Esophagus muscularis mucosa (tissue), 4 donors: Measurements from ENCODE around the gene NHP2. TPM values are rescaled to one million over a fixed set of nuclear protein-coding genes. Genes with fewer than 3 reads are reported as not detected.
A peak's percentile ranks its signal among the peaks of the same experiment; 100 is the strongest.
"Not testable (repeated sequence)": the region's sequence is repeated elsewhere in the genome, so short reads cannot be mapped to it uniquely, and the experiment has no call there.

Experiments
- DNase-seq: peaks from one replicate; pipeline ENCODE4 v3.0.0-alpha.2; 2017; ENCODE audit errors: extremely low spot score
- H3K27ac ChIP-seq, 4 donors: fragments of 200-600 bp; sonication (generic); replicated peaks in 1 of 4; 1 replicate in 3 of 4; 2 replicates in 1 of 4; pipeline ENCODE4 v1.5.1; 2016 to 2019; ENCODE audit warnings: mild to moderate bottlenecking in 1 of 4
- H3K27me3 ChIP-seq, 4 donors: fragments of 200-600 bp; sonication (generic); one replicate each; pipeline versions ENCODE4 v1.5.1 to v1.6.0; 2016 to 2019
- H3K36me3 ChIP-seq, 4 donors: fragments of 200-600 bp; sonication (generic); one replicate each; pipeline ENCODE4 v1.5.1; 2016 to 2019
- H3K4me1 ChIP-seq, 4 donors: fragments of 200-600 bp; sonication (generic); one replicate each; pipeline ENCODE4 v1.5.1; 2016 to 2019
- H3K4me3 ChIP-seq, 4 donors: fragments of 200-600 bp; sonication (generic); 1 replicate in 2 of 4; 2 replicates in 2 of 4; pipeline ENCODE4 v1.5.1; 2016 to 2019; ENCODE audit warnings: mild to moderate bottlenecking in 4 of 4, moderate library complexity in 1 of 4
- H3K9me3 ChIP-seq, 4 donors: fragments of 200-600 bp; sonication (generic); 1 replicate in 3 of 4; 2 replicates in 1 of 4; pipeline ENCODE4 v1.5.1; 2016 to 2019
- CTCF ChIP-seq, 3 experiments: fragments of 200-600 bp in 2 of 3; fragments of 450-650 bp in 1 of 3; sonication (generic) in 2 of 3; IDR thresholded peaks; one replicate each; pipeline ENCODE4 v1.5.1; 2017 to 2019; ENCODE audit warnings: antibody characterized with exemption in 3 of 3, mild to moderate bottlenecking in 2 of 3, moderate library complexity in 1 of 3
- EP300 ChIP-seq: sonication (generic); formaldehyde crosslinking; IDR thresholded peaks from one replicate; pipeline ENCODE4 v1.6.1; 2017; ENCODE audit warnings: antibody characterized with exemption
- POLR2A ChIP-seq: fragments of 450-650 bp; IDR thresholded peaks from one replicate; pipeline ENCODE4 v1.6.1; 2017; ENCODE audit warnings: antibody characterized with exemption, moderate library complexity, mild to moderate bottlenecking, low read depth
- POLR2AphosphoS5 ChIP-seq, 2 donors: sonication (generic); formaldehyde crosslinking; IDR thresholded peaks; one replicate each; pipeline ENCODE4 v1.6.1; 2017; ENCODE audit warnings: antibody characterized with exemption in 2 of 2
- WGBS: methylation state at CpG from one replicate; pipeline ENCODE4 v1.1.5; 2018; 5-methylcytosine and 5-hydroxymethylcytosine counted together
- intact Hi-C: fragments of 100-400 bp; cut with DNase I; formaldehyde crosslinking; loops from one replicate; pipeline ENCODE4 v1.15.1; 2023
- total RNA-seq, 4 donors: library from RNA; depleted of rRNA; stranded (reverse); fragments of >200 nt; gene quantifications; one replicate each; pipeline versions ENCODE4 v1.1.0 to v1.2.1, GENCODE V29; 2016

NHP2 gene
- total RNA-seq, 4 donors from 2014 or later = 109 to 215 (median 162) TPM

GRCh38 chr5:178199581-178200434, 46.1 kb upstream of the NHP2 start:
- no peak overlapping the region for H3K27ac ChIP-seq
- DNase-seq = no peak
- WGBS = 80% methylated on average over 12 of the region's 12 CpGs
- intact Hi-C loops = loop anchor here (5.0 kb wide), 1 partner anchor 48 kb away; the partner anchor contains the start of gene NHP2
- no peak overlapping the region for H3K4me3 ChIP-seq
- peaks cover 0 to 2% (median 0%) of the 10 kb centered on the region in 4 donors for H3K27me3 ChIP-seq
- H3K36me3 ChIP-seq = no peaks in the 10 kb centered on the region
- TF ChIP-seq POLR2A (no peak), POLR2AphosphoS5 (IDR thresholded peaks at IDR 0.05) (no peak), EP300 (no peak), CTCF (IDR thresholded peaks at IDR 0.05) (no peak)
- H3K4me1 ChIP-seq = peaks cover 0 to 6% (median 4%) of the 10 kb centered on the region in 4 donors
- H3K9me3 ChIP-seq = no peaks in the 10 kb centered on the region

DNA sequence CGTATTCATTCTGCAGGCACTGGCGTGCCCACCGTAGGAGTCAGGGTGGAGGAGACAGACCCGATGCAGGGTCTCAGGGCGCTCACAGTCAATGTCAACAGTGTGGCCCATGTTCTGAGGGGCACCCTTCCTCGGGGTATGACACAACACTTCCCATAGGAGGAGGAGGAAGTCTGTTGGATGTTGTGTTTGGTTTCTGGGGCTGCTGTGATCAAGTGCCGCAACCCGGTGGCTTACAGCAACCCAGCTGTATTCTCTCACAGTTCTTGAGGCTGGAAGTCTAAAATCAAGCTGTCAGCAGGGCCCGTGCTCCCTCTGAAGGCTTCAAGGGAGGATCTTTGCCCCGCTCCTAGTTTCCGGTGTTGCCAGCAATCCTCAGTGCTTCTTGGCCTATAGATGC, 45.0 kb upstream of the NHP2 start:
- no peak for DNase-seq
- TF ChIP-seq EP300 = no peak
- TF ChIP-seq CTCF (IDR thresholded peaks at IDR 0.05) = no peak
- TF ChIP-seq POLR2A = no peak
- no peak for TF ChIP-seq POLR2AphosphoS5 (IDR thresholded peaks at IDR 0.05)
- Histone ChIP-seq H3K27ac (no peak overlapping the region), H3K4me1 (peaks cover 0 to 3% (median 2%) of the 10 kb centered on the region in 4 donors), H3K4me3 (no peak overlapping the region), H3K27me3 (peaks cover 0 to 13% (median 0%) of the 10 kb centered on the region in 4 donors), H3K9me3 (no peaks in the 10 kb centered on the region), H3K36me3 (no peaks in the 10 kb centered on the region)
- intact Hi-C loops = no loop called here
- whole genome bisulfite sequencing = 73% methylated on average over 11 of the region's 11 CpGs

DNA sequence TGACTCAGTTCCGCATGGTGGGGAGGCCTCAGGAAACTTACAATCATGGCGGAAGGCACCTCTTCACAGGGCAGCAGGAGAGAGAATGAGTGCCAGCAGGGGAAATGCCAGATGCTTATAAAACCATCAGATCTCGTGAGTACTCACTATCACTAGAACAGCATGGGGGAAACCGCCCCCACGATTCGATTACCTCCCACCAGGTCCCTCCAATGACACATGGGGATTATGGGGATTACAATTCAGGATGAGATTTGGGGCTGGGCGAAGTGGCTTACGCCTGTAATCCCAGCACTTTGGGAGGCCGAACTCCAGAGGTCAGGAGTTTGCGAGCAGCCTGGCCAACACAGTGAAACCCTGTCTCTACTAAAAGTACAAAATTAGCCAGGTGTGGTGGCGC, 44.5 kb upstream of the NHP2 start:
- H3K4me3 ChIP-seq, H3K27ac ChIP-seq, H3K9me3 ChIP-seq, DNase-seq, intact Hi-C loops, H3K4me1 ChIP-seq, H3K36me3 ChIP-seq: not testable (repeated sequence)
- peaks cover 0 to 18% (median 0%) of the 10 kb centered on the region in 4 donors for H3K27me3 ChIP-seq
- WGBS = 85% methylated on average over 10 of the region's 11 CpGs

- intact Hi-C loops = no loop called here
- Histone ChIP-seq H3K27me3 (peaks cover 0 to 20% (median 0%) of the 10 kb centered on the region in 4 donors), H3K4me1 (no peaks in the 10 kb centered on the region), H3K4me3 (no peak overlapping the region), H3K9me3 (no peaks in the 10 kb centered on the region), H3K27ac (no peak overlapping the region), H3K36me3 (no peaks in the 10 kb centered on the region)
- 86% methylated on average over 8 of the region's 8 CpGs for WGBS
- TF ChIP-seq POLR2AphosphoS5 (IDR thresholded peaks at IDR 0.05) = no peak
- peak in 1 of 3 experiments; percentile 39 for TF ChIP-seq CTCF (IDR thresholded peaks at IDR 0.05)
- no peak for TF ChIP-seq POLR2A
- TF ChIP-seq EP300 = no peak
- DNase-seq = no peak
These were observed 43.3 kb upstream of the NHP2 start for GRCh38 chr5:178196986-178197385.

- Histone ChIP-seq H3K9me3 (no peaks in the 10 kb centered on the region), H3K4me3 (no peak overlapping the region), H3K27ac (no peak overlapping the region), H3K36me3 (no peaks in the 10 kb centered on the region), H3K27me3 (peaks cover 0 to 20% (median 0%) of the 10 kb centered on the region in 4 donors), H3K4me1 (no peaks in the 10 kb centered on the region)
- 83% methylated on average over 4 of the region's 7 CpGs for WGBS
- TF ChIP-seq POLR2AphosphoS5 (IDR thresholded peaks at IDR 0.05) (no peak), EP300 (no peak), CTCF (IDR thresholded peaks at IDR 0.05) (no peak), POLR2A (no peak)
- DNase-seq = no peak
- intact Hi-C loops = no loop called here
These were observed 42.7 kb upstream of the NHP2 start for GRCh38 chr5:178196281-178196812.
